Spinal cord (tissue), 10 donors: Measurements from ENCODE around the gene ZNF853. TPM values are rescaled to one million over a fixed set of nuclear protein-coding genes. Genes with fewer than 3 reads are reported as not detected.

Source experiments
- DNase-seq, 6 donors: peaks; one replicate each; pipeline versions ENCODE4 v3.0.0 to v3.0.0-alpha.2; 2013 to 2015; ENCODE audit warnings: low spot score in 6 of 6, low read depth in 4 of 6
- H3K27ac ChIP-seq: one replicate; pipeline ENCODE4 v1.5.1; 2013; ENCODE audit warnings: low read depth, low read length, control low read depth
- H3K27me3 ChIP-seq: one replicate; pipeline ENCODE4 v1.6.1; 2013; ENCODE audit warnings: low read length; ENCODE audit not compliant: control insufficient read depth, insufficient read depth
- H3K36me3 ChIP-seq: one replicate; pipeline ENCODE4 v1.6.1; 2013; ENCODE audit warnings: low read length; ENCODE audit not compliant: control insufficient read depth, insufficient read depth
- H3K4me1 ChIP-seq: one replicate; pipeline ENCODE4 v1.6.1; 2013; ENCODE audit warnings: low read length; ENCODE audit not compliant: control insufficient read depth, insufficient read depth
- H3K4me3 ChIP-seq: one replicate; pipeline ENCODE4 v1.5.1; 2013; ENCODE audit warnings: low read depth, low read length, control low read depth
- H3K9me3 ChIP-seq: one replicate; pipeline ENCODE4 v1.6.1; 2013; ENCODE audit warnings: low read length; ENCODE audit not compliant: control insufficient read depth, insufficient read depth
- WGBS: methylation state at CpG from one replicate; pipeline ENCODE4 v1.1.5; 2013; ENCODE audit warnings: missing lambda C conversion rate; ENCODE audit not compliant: insufficient coverage; 5-methylcytosine and 5-hydroxymethylcytosine counted together
- polyA plus RNA-seq, 2 donors: library from polyadenylated mRNA; unstranded; fragments of 120-200 nt; gene quantifications; one replicate each; pipeline ENCODE4 v1.2.1, GENCODE V29; 2013; ENCODE audit not compliant: insufficient read length in 2 of 2
- total RNA-seq, 2 donors: library from RNA; depleted of rRNA in 1 of 2; stranded (reverse); fragments of 120-200 nt in 1 of 2; fragments of >200 nt in 1 of 2; gene quantifications; one replicate each; pipeline versions ENCODE4 v1.2.3 to v1.2.4, GENCODE V29; 2013 to 2014
- donor health status: healthy.

ZNF853 gene
- total and polyA plus RNA-seq, 4 donors: 12.9 to 46.8 (median 28.7) TPM

- Histone ChIP-seq H3K4me1 (no peaks in the 10 kb centered on the region), H3K4me3 (no peak overlapping the region), H3K9me3 (no peaks in the 10 kb centered on the region), H3K27ac (no peak overlapping the region), H3K36me3 (peaks cover 99% of the 10 kb centered on the region), H3K27me3 (no peaks in the 10 kb centered on the region)
- 100% methylated on average over 10 of the region's 10 CpGs for WGBS
- no peak for DNase-seq
Measured at GRCh38 chr7:6650086-6650485, 34.7 kb downstream of the ZNF853 start.

- Histone ChIP-seq H3K27ac (no peak overlapping the region), H3K36me3 (peaks cover 99% of the 10 kb centered on the region), H3K4me3 (no peak overlapping the region), H3K27me3 (no peaks in the 10 kb centered on the region), H3K4me1 (no peaks in the 10 kb centered on the region), H3K9me3 (no peaks in the 10 kb centered on the region)
- no peak for DNase-seq
- over 99% methylated on average over 11 of the region's 12 CpGs for WGBS
Measured at GRCh38 chr7:6650521-6651011, 35.2 kb downstream of the ZNF853 start.

GRCh38 chr7:6651851-6652445 is 36.5 kb downstream of the ZNF853 start:
- Histone ChIP-seq H3K9me3 (no peaks in the 10 kb centered on the region), H3K4me3 (no peak overlapping the region), H3K36me3 (peaks cover 99% of the 10 kb centered on the region), H3K27ac (no peak overlapping the region), H3K4me1 (no peaks in the 10 kb centered on the region), H3K27me3 (no peaks in the 10 kb centered on the region)
- WGBS: 97% methylated on average over 32 of the region's 32 CpGs
- no peak for DNase-seq

- no peaks in the 10 kb centered on the region for H3K27me3 ChIP-seq
- WGBS: 95% methylated on average over 74 of the region's 75 CpGs
Measured at GRCh38 chr7:6652446-6653011, 37.1 kb downstream of the ZNF853 start.

GRCh38 chr7:6653071-6654003 is 37.9 kb downstream of the ZNF853 start:
- Histone ChIP-seq H3K36me3 (peaks cover 87% of the 10 kb centered on the region), H3K27ac (no peak overlapping the region), H3K4me1 (no peaks in the 10 kb centered on the region), H3K27me3 (no peaks in the 10 kb centered on the region), H3K4me3 (no peak overlapping the region), H3K9me3 (no peaks in the 10 kb centered on the region)
- 85% methylated on average over 143 of the region's 146 CpGs for WGBS
- DNase-seq: no peak

More at GRCh38 chr7:6652446-6653011, 37.1 kb downstream of the ZNF853 start:
- Histone ChIP-seq H3K36me3 (peaks cover 95% of the 10 kb centered on the region), H3K9me3 (no peaks in the 10 kb centered on the region), H3K4me1 (no peaks in the 10 kb centered on the region), H3K27ac (no peak overlapping the region), H3K4me3 (no peak overlapping the region)
- DNase-seq: no peak

GRCh38 chr7:6654113-6654841 is 38.9 kb downstream of the ZNF853 start:
- H3K4me3 ChIP-seq: no peak overlapping the region
- H3K9me3 ChIP-seq: no peaks in the 10 kb centered on the region
- H3K36me3 ChIP-seq: peaks cover 78% of the 10 kb centered on the region
- no peak for DNase-seq
- WGBS: 88% methylated on average over 94 of the region's 94 CpGs
- H3K27me3 ChIP-seq: no peaks in the 10 kb centered on the region
- H3K4me1 ChIP-seq: peaks cover 5% of the 10 kb centered on the region
- no peak overlapping the region for H3K27ac ChIP-seq

GRCh38 chr7:6654842-6655610 is 39.6 kb downstream of the ZNF853 start:
- Histone ChIP-seq H3K4me3 (no peak overlapping the region), H3K9me3 (no peaks in the 10 kb centered on the region), H3K36me3 (peaks cover 70% of the 10 kb centered on the region), H3K27ac (no peak overlapping the region), H3K4me1 (peaks cover 10% of the 10 kb centered on the region), H3K27me3 (no peaks in the 10 kb centered on the region)
- 92% methylated on average over 37 of the region's 48 CpGs for WGBS
- no peak for DNase-seq

GRCh38 chr7:6655636-6656385 is 40.4 kb downstream of the ZNF853 start:
- Histone ChIP-seq H3K4me1 (peaks cover 10% of the 10 kb centered on the region), H3K27me3 (no peaks in the 10 kb centered on the region), H3K9me3 (no peaks in the 10 kb centered on the region), H3K36me3 (peaks cover 63% of the 10 kb centered on the region), H3K27ac (no peak overlapping the region), H3K4me3 (no peak overlapping the region)
- WGBS: 89% methylated on average over 17 of the region's 17 CpGs
- no peak for DNase-seq
